ENCODE results near the gene FERMT3.

GRCh38 chr11:64245797-64246620, 39.5 kb downstream of the FERMT3 start:
- TF ChIP-seq ZNF274 (IDR thresholded peaks at IDR 0.05; ENCODE audit: low read depth, low read length) (no peak), YY1 (IDR thresholded peaks at IDR 0.05; ENCODE audit: insufficient read depth, insufficient read length) (no peak)
